ENCODE results near the gene ISCA2. TPM values are rescaled to one million over a fixed set of nuclear protein-coding genes. Genes with fewer than 3 reads are reported as not detected.

ISCA2 gene
- total RNA-seq, 1 donor from 2014 or later = 31.4 TPM

GRCh38 chr14:74490486-74490885 lies 3.1 kb upstream of the ISCA2 start:
- TF ChIP-seq, protein P1, sequence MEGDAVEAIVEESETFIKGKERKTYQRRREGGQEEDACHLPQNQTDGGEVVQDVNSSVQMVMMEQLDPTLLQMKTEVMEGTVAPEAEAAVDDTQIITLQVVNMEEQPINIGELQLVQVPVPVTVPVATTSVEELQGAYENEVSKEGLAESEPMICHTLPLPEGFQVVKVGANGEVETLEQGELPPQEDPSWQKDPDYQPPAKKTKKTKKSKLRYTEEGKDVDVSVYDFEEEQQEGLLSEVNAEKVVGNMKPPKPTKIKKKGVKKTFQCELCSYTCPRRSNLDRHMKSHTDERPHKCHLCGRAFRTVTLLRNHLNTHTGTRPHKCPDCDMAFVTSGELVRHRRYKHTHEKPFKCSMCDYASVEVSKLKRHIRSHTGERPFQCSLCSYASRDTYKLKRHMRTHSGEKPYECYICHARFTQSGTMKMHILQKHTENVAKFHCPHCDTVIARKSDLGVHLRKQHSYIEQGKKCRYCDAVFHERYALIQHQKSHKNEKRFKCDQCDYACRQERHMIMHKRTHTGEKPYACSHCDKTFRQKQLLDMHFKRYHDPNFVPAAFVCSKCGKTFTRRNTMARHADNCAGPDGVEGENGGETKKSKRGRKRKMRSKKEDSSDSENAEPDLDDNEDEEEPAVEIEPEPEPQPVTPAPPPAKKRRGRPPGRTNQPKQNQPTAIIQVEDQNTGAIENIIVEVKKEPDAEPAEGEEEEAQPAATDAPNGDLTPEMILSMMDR (IDR thresholded peaks at IDR 0.05; ENCODE audit: unreplicated experiment) = no peak
- Mint-ChIP-seq H3K4me3 (ENCODE audit: unreplicated experiment) (no peak overlapping the region), H3K4me1 (ENCODE audit: unreplicated experiment) (peaks cover 12% of the 10 kb centered on the region), H3K27me3 (ENCODE audit: unreplicated experiment) (peaks cover 2% of the 10 kb centered on the region), H3K9me3 (ENCODE audit: unreplicated experiment) (no peaks in the 10 kb centered on the region), H3K36me3 (ENCODE audit: low read depth, unreplicated experiment) (no peaks in the 10 kb centered on the region), H3K27ac (ENCODE audit: unreplicated experiment) (no peak overlapping the region)
- DNase-seq (ENCODE audit: low spot score) = no peak

GRCh38 chr14:74491956-74492775 lies 1.4 kb upstream of the ISCA2 start:
- Mint-ChIP-seq H3K9me3 (ENCODE audit: unreplicated experiment) (no peaks in the 10 kb centered on the region), H3K27ac (ENCODE audit: unreplicated experiment) (no peak overlapping the region), H3K4me1 (ENCODE audit: unreplicated experiment) (peaks cover 11% of the 10 kb centered on the region), H3K36me3 (ENCODE audit: low read depth, unreplicated experiment) (no peaks in the 10 kb centered on the region), H3K27me3 (ENCODE audit: unreplicated experiment) (peaks cover 2% of the 10 kb centered on the region), H3K4me3 (ENCODE audit: unreplicated experiment) (no peak overlapping the region)
- TF ChIP-seq, protein P1 (IDR thresholded peaks at IDR 0.05; ENCODE audit: unreplicated experiment) = peak; percentile 15
- no peak for DNase-seq (ENCODE audit: low spot score)

DNA sequence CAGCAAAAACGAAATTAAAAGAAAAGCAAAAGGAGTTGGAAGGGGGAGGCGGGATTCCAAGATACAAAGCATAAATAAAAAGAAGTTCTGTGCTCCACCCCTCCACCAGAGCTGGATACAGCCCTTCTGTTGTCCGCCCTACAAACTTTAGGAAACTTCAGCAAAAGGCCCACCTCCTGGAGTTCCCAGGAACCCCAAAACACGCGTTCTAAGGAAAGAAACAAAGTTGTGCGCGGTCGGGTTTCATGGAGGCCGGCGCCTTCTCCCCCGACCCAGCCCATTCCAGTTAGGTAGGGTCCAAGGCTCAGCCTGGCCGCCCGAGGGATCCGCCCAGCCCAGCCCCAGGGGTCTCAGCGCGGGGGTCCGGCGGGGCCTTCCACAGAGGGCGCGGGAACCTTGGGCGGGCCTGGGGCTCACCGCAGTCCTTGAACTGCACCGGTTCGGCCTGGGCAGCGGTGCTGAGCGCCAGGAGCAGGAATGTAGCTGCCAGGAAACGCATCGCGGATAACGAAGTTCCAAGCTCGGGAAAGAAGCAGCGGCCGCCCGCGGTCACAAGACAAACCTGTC lies 706 bp upstream of the ISCA2 start, which contains the start of gene NPC2:
NPC2 (minus strand) TSS at position 530 of the 567 bp plus-strand sequence; CDS start at position 499, 31 bp downstream.
- Mint-ChIP-seq H3K4me3 (ENCODE audit: unreplicated experiment) (no peak within 1 kb of the TSS), H3K4me1 (ENCODE audit: unreplicated experiment) (peaks cover 11% of the 10 kb centered on the region)
- TF ChIP-seq, protein P1 (IDR thresholded peaks at IDR 0.05; ENCODE audit: unreplicated experiment) = no peak

GRCh38 chr14:74495356-74495755 lies 1.8 kb downstream of the ISCA2 start:
- TF ChIP-seq, protein P1 (IDR thresholded peaks at IDR 0.05; ENCODE audit: unreplicated experiment) = no peak
- no peak for DNase-seq (ENCODE audit: low spot score)
- Mint-ChIP-seq H3K9me3 (ENCODE audit: unreplicated experiment) (no peaks in the 10 kb centered on the region), H3K4me1 (ENCODE audit: unreplicated experiment) (peaks cover 11% of the 10 kb centered on the region), H3K36me3 (ENCODE audit: low read depth, unreplicated experiment) (no peaks in the 10 kb centered on the region), H3K27ac (ENCODE audit: unreplicated experiment) (no peak overlapping the region), H3K27me3 (ENCODE audit: unreplicated experiment) (peaks cover 1% of the 10 kb centered on the region), H3K4me3 (ENCODE audit: unreplicated experiment) (peak overlapping the region; percentile 15)

More for the DNA sequence above, 706 bp upstream of the ISCA2 start, which contains the start of gene NPC2:
- no peak for DNase-seq (ENCODE audit: low spot score)
- Mint-ChIP-seq H3K27ac (ENCODE audit: unreplicated experiment) (peak within 1 kb of the TSS; percentile 87), H3K27me3 (ENCODE audit: unreplicated experiment) (peaks cover 2% of the 10 kb centered on the region), H3K9me3 (ENCODE audit: unreplicated experiment) (no peaks in the 10 kb centered on the region), H3K36me3 (ENCODE audit: low read depth, unreplicated experiment) (no peaks in the 10 kb centered on the region)

Data from endothelial cell (in vitro differentiated cells).